ENCODE measurements around the gene MACF1.

The MACF1 gene

DNA sequence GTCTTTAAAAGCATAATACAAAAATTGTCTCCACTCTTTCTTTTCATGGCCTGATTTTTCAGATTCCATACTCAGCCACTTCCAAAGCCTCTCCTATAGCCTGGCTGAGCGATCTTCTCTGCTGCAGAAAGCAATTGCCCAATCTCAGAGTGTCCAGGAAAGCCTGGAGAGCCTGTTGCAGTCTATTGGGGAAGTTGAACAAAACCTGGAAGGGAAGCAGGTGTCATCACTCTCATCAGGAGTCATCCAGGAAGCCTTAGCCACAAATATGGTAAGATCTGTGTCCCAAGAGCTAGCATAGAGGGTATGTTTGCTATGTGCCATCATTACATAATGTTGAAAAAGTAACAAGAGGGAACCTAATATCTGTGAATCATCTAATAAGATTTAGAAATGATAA is 156.2 kb downstream of the MACF1 start:
- no peak for DNase-seq

DNA sequence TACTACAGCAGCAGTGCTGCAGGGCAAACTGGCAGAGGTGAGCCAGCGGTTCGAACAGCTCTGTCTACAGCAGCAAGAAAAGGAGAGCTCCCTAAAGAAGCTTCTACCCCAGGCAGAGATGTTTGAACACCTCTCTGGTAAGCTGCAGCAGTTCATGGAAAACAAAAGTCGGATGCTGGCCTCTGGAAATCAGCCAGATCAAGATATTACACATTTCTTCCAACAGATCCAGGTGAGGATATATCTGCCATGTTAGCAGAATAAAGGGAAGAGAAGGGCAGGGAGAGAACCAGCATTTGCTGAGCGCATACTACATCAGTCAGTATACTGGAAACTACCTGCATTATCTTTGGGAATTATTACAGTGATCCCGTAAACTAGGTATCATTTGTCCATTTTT is 157.0 kb downstream of the MACF1 start:
- DNase-seq, result no peak

DNA sequence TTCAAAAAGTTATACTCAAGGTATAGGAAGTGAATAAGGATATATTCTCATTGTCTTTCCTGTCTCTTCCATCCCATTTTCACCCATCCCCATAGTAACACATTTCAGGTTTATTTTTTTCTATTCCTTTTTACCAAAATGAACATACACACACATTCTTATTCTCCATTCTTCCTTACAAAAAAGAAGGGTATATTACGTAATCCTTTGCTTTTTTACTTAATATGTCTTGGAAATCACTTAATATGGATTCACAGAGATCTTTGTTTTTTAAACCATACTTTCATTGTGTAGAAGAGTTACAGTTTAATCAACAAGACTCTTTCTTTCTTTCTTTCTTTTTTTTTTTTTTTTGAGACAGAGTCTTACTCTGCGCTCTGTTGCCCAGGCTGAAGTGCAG is 158.8 kb downstream of the MACF1 start:
- DNase-seq, result no peak

DNA sequence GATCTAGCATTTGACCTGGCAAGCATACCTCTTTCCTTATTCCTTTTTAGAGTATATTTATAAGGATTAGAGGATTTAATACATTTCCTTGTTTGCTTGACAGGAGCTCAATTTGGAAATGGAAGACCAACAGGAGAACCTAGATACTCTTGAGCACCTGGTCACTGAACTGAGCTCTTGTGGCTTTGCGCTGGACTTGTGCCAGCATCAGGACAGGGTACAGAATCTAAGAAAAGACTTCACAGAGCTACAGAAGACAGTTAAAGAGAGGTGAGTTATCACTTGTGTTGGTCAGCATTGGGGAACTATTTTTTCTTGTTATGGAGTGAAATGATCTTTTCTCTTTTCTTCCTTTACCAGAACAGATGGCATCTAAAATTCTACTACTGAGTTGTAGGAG is 163.6 kb downstream of the MACF1 start:
- DNase-seq, result no peak

DNA sequence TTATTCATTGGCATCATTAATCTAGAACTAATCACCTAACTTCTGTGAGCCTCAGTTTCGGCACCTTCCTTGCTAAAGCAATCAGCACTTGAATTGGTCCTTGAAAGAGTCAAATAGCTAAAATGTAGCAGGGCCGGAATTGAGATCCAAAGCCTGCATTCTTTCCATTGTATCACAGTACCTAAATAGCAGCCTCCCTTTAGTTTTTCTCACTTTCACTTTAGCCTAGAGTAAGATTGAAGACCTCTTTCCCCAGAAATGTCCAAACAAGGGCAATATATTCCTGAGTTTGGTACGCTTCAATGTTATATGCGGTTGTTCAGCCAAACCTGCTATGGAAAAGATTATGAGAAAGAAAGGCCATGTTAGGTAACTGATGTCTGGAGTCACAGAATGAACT is 165.1 kb downstream of the MACF1 start:
- DNase-seq, result no peak

DNA sequence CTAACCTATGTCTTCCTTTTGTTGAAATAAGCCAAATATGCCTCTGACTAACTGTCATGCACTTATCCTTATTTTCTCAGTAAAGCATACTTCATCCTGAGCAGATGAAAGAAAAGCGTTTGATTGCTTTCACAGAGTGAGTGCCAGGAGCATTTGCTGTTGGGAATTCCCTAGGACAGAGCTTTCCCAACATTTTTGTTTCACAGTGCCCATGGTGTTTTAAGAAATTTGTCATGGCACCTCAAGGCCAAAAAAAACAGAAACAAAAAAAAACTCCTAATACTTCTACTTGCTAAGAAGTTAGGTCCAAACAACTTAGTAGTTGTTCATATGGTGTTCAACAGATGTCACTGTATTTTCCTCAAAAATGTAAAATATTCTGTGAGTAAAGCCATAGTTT is 166.1 kb downstream of the MACF1 start:
- no peak for DNase-seq

DNA sequence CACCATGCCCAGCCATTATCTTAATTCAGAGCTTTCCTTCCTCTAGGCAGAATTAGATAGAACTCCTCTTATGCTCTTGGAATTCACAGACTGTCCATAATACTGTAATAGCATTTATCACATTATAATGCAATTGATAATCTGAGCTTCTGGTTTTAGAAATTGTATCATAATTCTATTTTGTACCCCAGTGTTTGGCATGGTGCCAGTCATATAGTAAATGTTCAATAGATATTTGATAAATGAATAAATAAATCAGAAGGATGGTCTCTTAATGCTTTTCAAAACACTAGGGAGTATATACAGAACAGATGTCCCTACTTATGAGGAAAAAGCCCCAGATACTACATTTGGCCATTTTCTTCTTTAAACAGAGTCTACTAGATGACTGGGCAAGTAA is 167.6 kb downstream of the MACF1 start:
- no peak for DNase-seq

DNA sequence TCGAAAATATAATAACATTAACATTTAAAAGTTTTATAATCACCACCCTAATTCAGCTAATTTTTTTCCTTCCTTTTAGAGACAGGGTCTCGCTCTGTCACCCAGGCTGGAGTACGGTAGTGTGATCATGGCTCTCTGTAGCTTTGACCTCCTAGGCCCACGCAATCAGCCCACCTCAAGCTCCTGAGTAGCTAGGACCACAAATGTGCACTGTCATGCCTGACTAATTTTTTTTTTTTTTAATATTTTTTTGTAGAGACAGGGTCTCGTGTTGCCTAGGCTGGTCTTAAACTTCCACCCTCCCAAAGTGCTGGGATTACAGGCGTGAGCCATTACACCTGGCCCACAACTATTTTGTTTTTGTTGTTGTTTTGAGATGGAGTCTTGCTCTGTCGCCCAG is 172.2 kb downstream of the MACF1 start:
- no peak for DNase-seq

DNA sequence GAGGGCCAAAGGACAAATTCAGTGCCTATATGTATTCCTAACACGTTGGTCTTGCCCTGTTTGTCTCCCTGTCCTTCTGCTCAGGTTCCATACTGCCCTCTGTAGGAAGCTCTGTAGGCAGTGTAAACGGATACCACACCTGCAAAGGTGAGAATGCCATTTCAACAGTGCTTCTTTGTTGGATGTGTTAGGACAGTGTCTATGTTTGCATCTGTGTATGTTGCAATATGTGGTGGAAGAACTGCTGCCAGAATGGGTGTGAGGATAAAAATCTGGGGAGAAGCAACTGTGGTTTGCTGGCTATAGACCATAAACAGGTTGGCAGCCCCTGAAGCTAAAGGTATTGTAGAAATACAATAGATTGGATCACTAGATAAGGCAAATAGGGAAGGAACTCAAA is 173.9 kb downstream of the MACF1 start:
- DNase-seq, result no peak

DNA sequence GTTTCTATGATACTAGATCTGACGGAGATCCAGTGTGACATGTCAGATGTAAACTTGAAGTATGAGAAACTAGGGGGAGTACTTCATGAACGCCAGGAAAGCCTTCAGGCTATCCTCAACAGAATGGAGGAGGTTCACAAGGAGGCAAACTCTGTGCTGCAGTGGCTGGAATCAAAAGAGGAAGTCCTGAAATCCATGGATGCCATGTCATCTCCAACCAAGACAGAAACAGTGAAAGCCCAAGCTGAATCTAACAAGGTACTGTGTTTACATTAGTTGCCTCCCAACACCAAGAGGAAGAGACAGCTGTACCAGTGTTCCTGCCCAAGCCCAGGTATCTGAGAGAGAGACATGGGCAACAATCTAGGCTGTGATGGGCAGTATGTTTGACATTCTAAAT is 174.7 kb downstream of the MACF1 start:
- DNase-seq, result no peak

DNA sequence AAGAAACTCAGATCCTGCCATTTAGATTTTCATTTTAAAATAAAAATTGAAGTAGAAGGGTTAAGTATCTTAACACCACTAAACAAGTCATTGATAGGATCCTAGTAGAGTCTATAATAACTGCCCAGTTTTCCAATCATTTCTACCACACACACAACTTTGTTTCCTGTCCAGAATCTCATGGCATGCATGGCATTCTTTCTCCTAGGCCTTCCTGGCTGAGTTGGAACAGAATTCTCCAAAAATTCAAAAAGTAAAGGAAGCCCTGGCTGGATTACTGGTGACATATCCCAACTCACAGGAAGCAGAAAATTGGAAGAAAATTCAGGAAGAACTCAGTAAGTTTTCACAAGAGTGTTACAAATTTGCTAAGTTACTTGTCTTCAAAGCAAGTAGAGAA is 175.5 kb downstream of the MACF1 start:
- no peak for DNase-seq

DNA sequence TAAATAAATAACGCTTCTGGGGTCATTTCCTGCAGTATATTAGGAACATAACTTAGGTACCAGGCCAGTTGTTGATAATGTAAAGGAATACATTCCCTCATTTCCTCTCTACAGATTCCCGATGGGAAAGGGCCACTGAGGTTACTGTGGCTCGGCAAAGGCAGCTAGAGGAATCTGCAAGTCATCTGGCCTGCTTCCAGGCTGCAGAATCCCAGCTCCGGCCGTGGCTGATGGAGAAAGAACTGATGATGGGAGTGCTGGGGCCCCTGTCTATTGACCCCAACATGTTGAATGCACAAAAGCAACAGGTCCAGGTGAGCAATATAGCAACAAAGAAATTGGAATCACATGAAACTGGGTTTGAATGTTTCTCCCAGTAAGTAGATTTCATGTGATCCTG is 177.3 kb downstream of the MACF1 start:
- DNase-seq, result no peak

DNA sequence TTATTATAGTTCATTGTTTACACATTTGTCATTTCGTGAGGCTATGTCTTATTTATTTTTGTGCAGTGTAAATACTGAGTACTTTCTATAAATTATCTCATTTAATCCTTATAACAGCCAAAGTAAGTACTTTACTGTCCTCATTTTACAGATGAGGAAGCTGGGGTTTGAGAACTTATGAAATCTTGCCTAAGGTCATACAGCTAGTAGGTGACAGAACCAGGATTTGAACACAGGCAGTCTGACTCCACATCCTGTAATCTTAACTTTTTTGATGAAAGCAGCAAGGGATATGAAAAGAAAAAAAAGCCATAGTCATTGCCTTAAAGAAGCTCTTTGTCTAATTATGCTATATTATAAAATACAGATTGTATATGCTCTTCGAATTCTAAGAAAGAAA is 179.8 kb downstream of the MACF1 start:
- DNase-seq, result no peak

DNA sequence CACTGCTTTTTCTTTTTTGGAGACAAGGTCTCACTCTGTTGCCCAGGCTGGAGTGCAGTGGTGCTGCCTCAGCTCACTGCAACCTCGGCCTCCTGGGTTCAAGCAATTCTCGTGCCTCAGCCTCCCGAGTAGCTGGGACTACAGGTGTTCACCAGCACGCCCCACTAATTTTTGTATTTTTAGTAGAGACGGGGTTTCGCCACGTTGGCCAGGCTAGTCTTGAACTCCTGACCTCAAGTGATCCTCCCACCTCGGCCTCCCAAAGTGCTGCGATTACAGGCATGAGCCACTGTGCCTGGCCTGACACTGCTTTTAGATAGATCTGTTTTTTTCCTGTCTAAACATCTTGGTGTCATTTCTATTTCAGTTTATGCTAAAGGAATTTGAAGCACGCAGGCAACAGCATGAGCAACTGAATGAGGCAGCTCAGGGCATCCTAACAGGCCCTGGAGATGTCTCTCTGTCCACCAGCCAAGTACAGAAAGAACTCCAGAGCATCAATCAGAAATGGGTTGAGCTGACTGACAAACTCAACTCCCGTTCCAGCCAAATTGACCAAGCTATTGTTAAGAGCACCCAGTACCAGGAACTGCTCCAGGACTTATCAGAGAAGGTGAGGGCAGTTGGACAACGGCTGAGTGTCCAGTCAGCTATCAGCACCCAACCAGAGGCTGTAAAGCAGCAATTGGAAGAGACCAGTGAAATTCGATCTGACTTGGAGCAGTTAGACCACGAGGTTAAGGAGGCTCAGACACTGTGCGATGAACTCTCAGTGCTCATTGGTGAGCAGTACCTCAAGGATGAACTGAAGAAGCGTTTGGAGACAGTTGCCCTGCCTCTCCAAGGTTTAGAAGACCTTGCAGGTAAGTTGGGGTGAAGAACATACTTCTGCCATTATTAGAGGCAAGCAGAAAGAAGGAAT is 180.8 kb downstream of the MACF1 start:
- no peak for DNase-seq

DNA sequence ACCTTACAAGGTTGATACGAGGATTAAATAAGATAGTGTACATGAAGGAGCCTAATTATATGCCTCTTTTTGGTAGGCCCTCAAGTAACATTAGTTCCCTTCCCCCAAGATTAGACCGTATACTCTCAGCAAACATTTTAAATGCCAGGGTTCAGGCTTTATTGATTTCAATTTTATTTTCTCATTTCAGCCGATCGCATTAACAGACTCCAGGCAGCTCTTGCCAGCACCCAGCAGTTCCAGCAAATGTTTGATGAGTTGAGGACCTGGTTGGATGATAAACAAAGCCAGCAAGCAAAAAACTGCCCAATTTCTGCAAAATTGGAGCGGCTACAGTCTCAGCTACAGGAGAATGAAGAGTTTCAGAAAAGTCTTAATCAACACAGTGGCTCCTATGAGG is 182.5 kb downstream of the MACF1 start:
- no peak for DNase-seq

DNA sequence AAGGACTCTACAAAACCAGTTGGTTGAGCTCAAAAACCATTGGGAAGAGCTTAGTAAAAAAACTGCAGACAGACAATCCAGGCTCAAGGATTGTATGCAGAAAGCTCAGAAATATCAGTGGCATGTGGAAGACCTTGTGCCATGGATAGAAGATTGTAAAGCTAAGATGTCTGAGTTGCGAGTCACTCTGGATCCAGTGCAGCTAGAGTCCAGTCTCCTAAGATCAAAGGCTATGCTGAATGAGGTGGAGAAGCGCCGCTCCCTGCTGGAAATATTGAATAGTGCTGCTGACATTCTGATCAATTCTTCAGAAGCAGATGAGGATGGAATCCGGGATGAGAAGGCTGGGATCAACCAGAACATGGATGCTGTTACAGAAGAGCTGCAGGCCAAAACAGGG is 183.0 kb downstream of the MACF1 start:
- no peak for DNase-seq

DNA sequence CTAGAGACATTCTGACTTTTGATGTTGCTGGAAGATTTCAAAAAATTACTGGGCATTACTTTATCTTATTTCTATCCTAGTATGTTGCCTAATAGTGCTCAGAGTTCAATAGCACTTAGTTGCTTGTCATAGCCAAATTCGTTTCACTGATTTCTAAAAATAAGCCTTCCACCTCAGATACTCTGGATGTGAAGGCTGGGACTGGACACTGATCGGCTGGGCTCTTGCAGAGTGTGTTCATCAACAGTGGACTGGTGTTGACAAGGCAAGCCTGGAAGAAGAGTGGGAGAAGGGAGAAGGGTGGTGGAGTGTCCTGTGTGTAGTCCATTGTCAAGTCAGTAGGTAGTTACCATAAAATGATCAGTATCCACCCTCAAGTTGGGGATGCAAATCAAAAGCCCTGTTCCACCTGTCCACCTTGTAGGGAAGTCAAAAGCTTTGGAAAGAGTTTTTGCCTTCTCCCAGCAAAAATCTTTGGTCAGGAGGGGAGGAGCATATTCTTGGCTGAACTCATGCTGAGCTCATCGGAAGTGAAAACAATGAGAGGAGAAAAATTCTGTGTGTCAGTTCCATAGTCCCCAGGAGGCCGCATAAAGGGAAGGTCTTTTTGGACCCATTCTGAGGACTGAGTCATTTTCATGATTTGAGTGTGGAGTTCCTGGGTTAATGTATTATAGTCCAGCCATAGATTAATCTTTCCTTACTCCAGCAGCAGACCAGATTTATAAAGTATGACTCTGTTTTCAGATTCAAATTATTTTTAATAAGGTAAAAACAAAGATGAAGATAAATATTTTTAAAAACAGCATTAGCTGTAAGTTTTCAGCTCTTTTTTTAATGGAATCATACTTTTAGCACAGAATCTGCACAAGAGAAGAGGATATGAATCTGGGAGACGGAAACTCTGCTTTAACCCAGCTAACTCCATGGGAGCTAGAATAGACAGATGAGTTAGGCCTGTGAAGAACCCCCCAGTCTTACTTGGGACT is 187.5 kb downstream of the MACF1 start:
- DNase-seq, result no peak

DNA sequence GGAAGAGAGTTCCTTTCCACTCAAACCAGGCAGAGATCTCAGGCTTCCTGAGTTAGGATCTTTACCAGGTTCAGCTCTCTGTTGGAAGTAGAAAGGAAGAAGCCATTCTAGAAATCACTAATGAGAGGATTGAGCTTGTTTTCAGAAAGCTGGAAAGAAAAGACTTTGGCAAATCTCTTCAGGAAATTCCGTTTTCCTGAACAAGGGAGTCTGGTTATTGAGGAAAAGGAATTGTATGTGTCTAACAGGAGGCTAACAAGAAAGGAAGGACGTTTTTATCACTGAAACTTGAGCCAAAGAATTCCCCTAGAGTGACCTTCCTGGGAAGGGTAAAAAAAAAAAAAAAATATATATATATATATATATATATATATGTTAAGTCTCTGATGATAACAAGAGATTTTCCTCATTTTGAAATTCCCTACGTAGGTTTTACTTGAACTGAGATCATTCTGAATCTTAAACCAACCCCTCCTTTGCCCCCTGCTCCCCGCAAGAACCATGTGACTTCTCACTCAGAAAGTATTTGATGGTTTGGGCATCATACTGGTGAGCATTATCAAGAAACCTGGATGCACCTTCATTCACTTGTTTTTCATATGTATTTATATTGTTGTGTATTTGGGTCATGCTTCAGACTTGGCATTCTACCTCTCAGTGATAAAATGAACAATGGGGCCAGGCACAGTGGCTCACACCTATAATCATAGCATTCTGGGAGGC is 188.5 kb downstream of the MACF1 start:
- no peak for DNase-seq

DNA sequence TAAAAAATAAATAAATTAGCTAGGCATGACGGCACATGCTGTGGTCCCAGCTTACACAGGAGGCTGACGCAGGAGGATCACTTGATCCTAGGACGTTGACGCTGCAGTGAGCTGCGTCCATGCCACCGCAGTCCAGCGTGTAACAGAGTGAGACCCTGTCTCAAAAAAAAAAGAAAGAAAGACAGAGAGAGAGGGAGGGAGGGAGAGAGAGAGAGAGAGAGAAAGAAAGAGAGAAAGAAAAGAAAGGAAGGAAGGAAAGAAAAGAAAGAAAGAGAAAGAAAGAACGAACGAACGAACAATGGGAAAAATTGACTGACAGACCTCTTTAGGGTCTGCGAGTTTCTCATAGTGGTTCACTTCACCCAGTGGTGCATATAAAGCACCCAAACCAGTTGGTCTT is 189.2 kb downstream of the MACF1 start:
- DNase-seq, result no peak

DNA sequence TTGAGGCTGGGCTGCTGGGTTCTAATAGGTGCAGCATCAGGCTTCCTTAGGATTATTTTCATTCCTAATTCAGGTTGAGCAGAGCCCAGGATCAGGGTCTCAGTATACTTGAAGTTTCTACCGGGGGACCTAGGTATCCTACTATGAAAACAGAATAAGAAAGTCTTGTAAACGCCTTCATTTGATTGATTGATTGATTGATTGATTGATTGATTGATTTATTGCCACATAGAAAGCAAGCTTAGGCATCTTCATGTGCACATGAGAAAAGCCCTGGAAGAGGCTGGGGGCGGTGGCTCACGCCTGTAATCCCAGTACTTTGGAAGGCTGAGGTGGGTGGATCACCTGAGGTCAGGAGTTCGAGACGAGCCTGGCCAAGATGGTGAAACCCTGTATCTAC is 189.6 kb downstream of the MACF1 start:
- no peak for DNase-seq

DNA sequence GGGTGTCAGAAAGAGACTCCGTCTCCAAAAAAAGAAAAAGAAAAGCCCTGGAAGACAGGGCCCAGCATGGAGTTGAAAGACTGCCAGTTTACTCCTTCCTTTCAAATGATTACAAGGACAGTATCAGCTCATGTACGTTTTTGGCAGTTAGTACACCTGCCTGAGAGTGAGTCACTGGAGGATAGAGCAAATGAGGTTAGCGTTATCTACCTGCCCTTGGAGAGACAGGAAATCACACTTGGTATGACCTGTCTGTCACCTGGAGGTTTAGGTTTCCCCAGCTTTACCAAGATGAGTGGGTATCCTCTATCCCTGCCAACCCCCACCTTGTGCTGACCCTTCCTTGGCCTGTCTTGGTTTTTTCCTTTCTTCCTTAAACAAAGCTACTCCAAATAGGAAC is 190.1 kb downstream of the MACF1 start:
- DNase-seq, result no peak

DNA sequence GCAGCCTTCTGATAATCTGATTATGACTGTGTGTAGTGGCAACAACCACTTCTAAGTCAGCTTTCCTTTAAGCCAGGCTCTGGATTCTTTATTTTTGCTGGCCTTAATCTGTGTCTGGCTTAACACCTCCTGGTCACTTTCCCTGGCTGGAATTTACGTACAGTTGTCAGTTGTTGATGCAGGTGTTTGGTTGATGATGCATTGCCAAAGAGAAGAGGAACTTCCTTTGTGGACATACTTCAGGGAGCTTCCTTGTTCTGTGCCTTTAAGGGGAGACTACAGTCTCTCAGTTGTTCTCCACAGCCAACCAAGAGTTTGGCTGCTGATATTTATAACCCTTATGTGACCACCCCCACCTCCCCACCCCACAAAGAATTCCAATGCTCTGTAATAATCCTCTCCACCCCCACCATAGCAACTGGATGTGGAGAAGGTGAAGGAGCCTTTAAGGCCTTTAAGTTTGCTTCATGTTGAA is 190.9 kb downstream of the MACF1 start:
- DNase-seq, result no peak

DNA sequence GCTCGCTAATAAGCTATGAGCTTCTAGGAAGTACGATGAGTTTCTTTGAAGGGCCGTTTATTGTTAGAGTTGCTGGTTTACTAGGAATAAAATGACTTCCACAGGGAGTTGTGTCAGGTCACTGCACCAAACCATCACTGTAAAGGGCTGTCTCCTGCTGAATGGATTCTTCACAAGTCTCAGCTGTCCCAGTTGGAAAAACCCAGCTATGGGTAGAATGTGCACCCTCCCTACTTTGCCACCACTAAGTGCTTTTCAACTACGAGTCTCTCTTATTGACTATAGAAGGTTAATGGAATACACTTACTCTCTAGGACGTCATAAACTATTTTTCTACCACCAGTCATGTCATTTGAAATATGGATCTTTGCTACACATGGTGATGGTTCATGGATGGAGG is 192.2 kb downstream of the MACF1 start:
- DNase-seq, result no peak

Data from activated CD4-positive, CD25-positive, alpha-beta regulatory T cell (primary cell).